CD1c-positive myeloid dendritic cell (primary cell): ENCODE results near the gene DIDO1.
A peak's percentile ranks its signal among the peaks of the same experiment; 100 is the strongest.
"Not testable (repeated sequence)": the region's sequence is repeated elsewhere in the genome, so short reads cannot be mapped to it uniquely, and the experiment has no call there.

Experiments used
- DNase-seq: peaks from one replicate; pipeline ENCODE4 v3.0.0-alpha.2; 2016; ENCODE audit errors: extremely low spot score

The DIDO1 gene

DNA sequence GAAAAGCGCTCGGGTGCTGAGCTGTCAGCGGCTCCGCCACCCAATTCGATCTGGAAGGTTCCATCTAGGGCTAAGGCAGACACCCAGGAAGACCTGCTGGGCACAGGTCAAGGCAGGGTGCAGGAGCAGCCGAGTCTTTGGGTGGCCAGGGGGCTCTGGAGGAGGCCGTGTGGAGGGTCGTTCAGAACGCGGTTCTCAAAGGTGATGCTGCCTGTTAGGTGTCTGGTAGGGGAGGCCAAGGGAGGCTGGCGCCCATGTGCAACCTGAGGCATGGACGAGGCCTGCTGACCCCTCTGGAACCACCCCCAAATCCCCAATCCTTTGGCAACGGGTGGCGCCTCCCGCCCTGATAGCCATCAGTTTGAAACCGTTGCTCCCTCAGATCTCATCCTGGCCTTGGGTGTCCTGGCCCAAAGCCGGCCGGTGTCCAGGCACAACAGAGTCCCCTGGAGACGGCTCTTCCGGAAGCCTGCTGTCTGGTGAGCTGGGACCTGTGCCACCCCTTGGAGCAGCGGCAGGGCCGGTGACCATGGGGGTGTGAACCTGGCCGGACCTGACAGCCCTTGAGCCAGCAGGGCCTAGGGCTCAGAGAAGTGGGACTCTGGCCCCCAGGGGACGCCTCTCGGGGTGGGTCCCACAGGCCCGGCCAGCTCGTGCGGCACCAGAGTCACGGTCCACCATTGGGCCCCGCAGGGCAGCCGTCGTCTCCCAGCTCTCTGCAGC is 36.7 kb upstream of the DIDO1 start:
- no peak for DNase-seq

DNA sequence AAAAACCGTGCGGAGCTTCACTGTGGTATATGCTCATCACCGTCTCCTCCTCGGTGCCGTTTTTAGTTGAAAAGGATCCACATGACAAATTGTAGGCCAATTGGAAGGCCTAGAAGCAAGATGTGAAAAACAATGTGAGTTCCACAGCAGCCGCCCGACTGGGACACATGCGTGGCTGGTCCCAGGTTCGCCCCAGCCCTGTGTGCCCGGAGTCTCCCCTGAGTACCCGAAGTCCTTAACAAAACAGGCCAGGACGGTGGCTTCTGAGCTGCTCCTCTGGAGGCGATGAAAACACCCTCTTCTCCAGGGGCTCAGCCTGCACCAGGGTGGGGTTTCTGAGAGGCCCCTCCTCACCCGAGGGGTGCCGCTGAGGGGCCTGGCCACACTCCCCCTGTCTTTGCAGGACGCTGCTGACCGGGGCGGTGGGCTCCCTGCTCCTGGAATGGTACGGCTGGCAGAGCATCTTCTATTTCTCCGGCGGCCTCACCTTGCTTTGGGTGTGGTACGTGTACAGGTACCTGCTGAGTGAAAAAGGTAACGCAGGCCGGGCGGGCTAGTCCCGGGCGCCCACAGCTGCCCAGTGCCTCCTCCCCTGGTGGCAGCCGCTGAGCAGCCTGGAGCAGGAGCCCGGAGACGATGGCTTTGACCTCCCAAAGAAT is 36.0 kb upstream of the DIDO1 start:
- DNase-seq: no peak

DNA sequence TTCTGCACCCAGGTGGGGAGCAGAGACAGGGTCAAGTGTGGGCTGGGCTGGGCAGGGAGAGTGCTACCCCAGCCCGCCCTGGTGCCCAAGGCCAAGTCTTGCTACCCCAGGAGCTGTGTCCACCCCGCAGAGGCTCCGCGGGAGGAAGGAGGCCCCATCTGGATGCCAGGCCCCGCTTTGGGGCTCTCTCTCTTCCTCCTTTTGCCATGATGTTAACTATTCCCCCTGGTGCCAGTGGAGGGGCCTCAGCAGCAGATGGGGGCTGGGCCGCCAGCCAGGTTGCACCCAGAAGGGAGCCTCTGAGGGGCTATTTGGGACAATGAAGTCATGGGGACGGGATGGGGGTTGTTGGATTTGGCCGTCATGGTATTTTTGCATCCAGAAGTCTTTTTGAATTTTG is 35.5 kb upstream of the DIDO1 start:
- DNase-seq: no peak

DNA sequence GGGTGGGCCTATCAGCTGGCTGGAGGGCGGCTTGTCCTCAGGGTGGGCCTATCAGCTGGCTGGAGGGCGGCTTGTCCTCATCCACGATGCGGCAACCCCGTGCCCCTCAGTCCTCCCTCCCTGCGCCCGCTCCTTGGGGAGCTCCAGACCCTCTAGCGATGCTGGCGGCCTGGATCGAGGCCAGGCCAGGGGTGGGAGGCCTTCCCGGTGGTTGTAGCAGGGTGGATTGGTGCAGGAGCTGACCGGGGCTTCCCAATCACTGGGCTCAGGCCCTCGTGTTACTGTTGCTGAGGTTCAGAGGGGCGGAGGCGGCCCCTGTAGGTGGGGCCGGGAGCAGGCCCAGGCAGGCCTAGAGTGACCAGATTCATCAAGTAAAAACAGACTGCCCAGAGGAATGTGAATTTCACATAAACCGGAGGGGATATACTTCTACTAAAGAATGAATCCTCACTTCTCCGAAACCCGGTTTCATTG is 35.0 kb upstream of the DIDO1 start:
- DNase-seq: no peak

DNA sequence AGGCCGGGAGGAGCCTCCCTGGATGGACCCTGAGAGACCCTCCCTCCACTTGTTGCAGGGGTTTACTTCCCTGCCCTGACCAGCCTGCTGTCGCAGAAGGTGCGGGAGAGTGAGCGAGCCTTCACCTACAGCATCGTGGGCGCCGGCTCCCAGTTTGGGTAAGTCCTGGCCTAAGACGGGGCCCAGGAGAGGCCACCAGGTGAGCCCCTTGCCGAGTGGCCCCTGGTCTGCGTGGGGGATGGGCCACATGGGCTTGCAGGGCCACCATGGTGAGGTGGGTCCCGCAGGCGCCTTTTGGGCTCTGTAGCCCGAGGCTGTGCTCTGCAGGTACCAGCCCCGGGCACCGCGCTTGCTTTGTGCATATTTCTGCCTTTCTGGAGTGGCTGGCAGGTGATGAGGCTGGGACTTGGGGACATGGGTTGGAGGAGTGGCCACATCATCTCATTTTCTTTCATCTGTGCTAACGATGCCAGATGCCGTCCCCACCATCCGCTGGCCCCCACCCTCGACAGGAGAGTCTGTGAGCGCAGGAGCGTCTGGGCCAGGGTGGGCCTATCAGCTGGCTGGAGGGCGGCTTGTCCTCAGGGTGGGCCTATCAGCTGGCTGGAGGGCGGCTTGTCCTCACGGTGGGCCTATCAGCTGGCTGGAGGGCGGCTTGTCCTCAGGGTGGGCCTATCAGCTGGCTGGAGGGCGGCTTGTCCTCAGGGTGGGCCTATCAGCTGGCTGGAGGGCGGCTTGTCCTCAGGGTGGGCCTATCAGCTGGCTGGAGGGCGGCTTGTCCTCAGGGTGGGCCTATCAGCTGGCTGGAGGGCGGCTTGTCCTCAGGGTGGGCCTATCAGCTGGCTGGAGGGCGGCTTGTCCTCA is 34.4 kb upstream of the DIDO1 start:
- DNase-seq: not testable (repeated sequence)

GRCh38 chr20:62959998-62960436 is 33.7 kb upstream of the DIDO1 start:
- DNase-seq: no peak

DNA sequence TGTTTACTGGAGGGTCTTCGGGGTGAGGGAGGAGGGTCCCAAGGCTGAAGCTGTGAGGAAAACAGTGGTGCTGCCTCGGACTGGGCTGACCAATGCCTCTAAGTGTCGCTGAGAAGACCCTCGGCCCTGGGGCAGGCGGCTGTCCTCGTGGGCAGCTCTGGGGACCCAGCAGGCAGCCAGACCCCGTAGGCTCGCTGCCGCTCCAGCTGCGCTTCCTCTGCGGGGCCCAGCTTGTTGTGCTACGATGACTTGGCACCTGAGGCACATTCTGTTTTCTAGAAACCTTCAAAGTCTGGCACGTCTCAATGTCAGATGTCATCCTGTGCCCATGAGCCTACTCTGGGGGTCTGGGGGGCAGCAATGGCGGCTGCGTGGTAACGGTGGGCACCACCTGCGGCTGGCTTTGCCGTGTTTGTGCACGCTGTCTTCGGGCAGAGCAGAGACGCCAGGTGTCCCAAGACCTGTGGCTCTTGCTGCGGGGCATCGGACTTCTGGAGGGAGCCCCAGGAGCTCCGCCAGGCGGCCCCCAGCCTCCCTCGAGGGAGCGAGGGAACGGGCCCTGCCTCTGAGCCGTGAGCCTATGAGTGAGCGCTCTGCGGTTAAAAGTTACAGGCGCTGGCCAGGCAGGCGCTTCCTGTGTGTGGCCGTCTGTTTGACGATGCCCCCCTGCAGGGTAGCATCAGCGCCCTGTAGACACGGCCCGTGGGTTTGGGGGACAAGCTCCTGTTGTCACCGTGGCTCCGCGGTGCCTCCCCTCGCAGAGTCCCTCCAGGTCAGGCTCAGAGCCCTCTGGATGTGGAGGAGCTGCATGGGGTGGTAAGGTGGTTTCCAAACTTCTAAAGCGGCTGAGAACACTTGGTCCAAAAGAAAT is 33.0 kb upstream of the DIDO1 start:
- DNase-seq: no peak

- no peak for DNase-seq
Observed at GRCh38 chr20:62958388-62959100, 32.2 kb upstream of the DIDO1 start.

GRCh38 chr20:62957136-62958117 is 31.1 kb upstream of the DIDO1 start:
- DNase-seq: no peak

DNA sequence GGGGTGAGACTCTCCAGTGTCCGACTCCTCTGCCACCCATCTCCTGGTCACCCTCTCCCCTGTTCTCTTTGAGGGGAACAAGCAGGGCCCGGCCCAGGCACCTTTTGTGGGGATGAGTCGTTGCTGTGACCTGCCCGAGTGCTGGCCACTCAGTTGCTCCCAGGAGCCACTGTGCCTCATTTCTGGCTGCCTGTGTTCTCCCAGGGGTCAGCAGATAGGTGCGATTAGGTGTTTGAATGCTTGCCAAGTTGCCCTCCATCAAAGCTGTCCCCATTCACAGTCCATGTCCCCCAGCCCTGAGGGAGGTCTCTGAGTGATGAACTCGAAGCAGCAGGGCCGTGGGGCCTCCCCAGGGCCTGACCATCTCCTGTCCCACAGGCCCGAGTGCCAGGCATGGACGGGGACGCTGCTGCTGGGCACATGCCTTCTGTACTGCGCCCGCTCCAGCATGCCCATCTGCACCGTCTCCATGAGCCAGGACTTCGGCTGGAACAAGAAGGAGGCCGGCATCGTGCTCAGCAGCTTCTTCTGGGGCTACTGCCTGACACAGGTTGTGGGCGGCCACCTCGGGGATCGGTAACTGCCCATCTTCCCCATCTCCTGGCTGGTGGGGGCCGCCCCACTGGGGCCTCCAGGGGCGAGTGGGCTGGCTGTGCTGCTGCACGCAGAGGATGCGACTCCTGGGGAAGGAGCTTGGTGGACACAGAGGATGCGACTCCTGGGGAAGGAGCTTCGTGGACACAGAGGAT is 30.3 kb upstream of the DIDO1 start:
- DNase-seq: no peak

DNA sequence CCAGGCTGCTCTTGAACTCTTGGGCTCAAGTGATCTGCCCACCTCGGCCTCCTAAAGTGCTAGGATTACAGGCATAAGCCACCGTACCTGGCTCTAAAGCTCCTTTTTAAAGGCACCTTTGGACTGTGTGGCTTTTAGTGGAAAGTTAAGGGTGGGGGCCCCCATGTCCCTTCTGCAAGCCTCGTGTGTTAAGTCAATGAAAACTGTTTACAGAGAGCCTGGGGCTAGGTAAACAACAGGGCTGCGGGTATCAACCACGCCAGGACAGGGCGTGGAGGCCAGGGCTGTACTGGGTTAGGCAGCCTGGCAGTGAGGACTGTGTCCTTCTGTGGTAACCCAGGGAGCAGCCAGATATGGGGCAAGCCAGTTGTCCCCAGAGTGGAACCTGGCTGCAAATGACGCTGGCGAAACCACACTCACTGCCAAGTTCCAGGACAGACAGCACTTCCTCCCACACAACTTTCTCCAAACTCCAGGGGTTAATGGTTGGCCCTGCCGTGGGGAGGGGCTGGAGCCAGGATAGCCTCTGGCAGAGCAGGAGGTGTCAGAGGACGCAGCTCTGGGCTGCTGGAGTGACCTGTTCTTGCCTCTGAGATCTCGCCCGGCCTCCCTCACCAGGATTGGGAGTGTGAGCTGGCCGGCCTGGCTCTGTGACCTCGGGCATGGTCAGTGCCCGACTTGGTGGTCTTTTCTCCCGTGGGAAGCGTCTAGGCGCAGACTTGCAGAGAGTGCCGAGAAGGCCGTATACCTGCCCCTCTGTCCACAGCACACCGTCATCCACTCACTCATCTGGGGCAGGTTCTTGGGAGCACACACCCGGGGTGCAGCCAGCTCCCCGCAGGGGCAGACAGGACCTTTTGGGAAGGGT is 29.4 kb upstream of the DIDO1 start:
- no peak for DNase-seq

- DNase-seq: peak; percentile 96
Observed at GRCh38 chr20:62953839-62954703, 27.8 kb upstream of the DIDO1 start.

- DNase-seq: no peak
Observed at GRCh38 chr20:62952968-62953838, 26.9 kb upstream of the DIDO1 start.

- peak; percentile 93 for DNase-seq
Observed at GRCh38 chr20:62952373-62952967, 26.2 kb upstream of the DIDO1 start, which contains the start of gene SLC17A9. TSS of gene SLC17A9 (plus strand) at chr20:62952709. CDS start at chr20:62952831, 122 bp downstream.

GRCh38 chr20:62951896-62952372 is 25.6 kb upstream of the DIDO1 start:
- DNase-seq: no peak
